NCI-H146 (cell line): ENCODE measurements around the gene NBPF6.
"Not testable (repeated sequence)": the region's sequence is repeated elsewhere in the genome, so short reads cannot be mapped to it uniquely, and the experiment has no call there.

Source experiments
- DNase-seq: peaks from one replicate; lab custom pipeline; 2025; lab: John Stamatoyannopoulos, UW

NBPF6 gene

GRCh38 chr1:108450043-108450442 is at the start of gene NBPF6:
Gene NBPF6, plus strand, starts transcription at chr1:108450343. Its CDS starts 259 bp downstream, at chr1:108450602.
- not testable (repeated sequence) for DNase-seq

DNA sequence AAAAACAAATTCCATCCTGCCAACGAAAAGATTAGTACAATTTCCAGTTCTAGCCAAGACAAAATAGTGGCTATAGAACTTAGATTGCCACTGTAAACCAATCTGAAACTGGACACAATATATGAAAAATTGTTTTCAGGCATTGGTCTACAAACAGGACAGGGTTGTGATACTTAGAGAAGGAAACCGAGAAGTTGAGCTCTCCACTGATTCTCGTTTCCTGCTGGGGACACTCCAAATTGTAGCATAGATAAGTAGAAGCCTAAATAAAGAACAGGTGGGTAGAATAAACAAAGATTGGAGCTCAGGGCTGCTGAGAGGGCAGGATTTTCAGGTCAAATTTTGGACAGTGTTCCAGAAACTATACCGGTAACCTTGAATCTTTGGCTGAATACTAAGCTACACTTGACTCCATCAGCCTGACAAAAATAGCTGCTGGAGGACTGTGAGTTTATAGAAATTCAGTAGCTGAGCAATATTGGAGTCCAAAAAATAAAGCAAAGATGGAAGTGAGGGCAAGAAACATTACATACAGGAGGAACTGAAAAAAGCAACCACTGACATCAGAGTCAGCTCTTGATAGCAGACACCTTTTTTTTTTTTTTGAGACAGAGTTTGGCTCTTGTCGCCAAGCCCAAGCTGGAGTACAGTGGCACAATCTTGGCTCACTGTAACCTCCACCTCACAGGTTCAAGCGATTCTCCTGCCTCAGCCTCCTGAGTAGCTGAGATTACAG is 38.9 kb upstream of the NBPF6 start:
- not testable (repeated sequence) for DNase-seq

GRCh38 chr1:108420129-108420528 is 30.0 kb upstream of the NBPF6 start:
- DNase-seq, result not testable (repeated sequence)

- DNase-seq, result not testable (repeated sequence)
These were observed 28.9 kb upstream of the NBPF6 start for GRCh38 chr1:108421061-108421916.

- DNase-seq, result not testable (repeated sequence)
These were observed 23.3 kb upstream of the NBPF6 start for GRCh38 chr1:108426877-108427276.

- not testable (repeated sequence) for DNase-seq
These were observed 18.1 kb upstream of the NBPF6 start for GRCh38 chr1:108432002-108432401.

DNA sequence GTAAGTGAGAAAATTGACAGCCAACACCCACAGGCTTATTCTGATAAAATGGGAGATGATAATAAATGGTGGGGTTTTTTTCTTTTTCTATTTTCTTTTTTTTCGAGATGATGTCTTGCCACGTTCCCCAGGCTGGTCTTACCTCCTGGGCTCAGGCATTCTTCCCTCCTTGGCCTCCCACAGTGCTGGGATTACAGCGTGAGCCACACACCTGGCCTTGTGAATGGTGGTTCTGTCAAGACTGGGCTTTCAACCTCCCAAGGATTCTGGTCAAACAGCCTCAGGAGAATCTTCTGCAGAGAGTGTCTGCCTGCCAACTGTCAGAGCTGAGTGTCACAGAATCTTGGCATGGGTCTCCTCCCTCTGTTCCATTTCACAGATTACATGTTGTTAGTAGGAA is 16.7 kb upstream of the NBPF6 start:
- not testable (repeated sequence) for DNase-seq

DNA sequence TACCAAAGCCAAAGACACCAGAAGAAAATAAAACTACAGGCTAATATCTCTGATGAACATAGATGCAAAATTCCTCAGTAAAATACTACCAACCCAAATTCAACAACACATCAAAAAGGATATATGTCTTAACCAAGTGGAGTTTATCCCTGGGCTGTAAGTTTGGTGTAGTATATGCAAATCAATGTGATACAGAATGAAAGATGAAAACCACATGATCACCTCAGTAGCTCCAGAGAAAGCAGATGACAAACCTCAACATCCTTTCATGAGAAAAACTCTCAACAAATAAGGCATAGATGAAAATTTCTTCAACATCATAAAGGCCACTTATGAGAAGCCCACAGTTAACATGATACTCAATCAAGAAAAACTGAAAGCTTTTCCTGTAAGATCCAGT is 11.6 kb upstream of the NBPF6 start:
- not testable (repeated sequence) for DNase-seq

DNA sequence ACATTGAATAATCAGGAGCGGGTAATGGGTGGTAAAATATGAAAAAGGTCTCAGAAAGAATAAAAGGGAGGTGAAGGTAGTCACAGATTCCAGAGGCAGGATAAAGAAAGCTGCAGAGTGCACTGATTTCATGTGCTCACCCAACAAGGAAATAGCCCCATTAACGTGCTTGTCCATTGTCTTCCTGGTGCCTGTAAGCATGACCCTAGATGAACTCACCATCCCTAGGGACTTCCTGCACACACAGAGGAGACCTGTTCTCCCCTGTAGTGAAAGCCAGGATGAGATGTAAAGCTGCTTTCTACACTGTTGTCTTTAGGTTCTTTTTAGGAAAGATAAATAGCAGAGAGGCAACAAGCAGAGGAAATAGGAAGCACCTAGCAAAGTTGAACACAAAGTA is 4.4 kb downstream of the NBPF6 start:
- DNase-seq, result not testable (repeated sequence)

DNA sequence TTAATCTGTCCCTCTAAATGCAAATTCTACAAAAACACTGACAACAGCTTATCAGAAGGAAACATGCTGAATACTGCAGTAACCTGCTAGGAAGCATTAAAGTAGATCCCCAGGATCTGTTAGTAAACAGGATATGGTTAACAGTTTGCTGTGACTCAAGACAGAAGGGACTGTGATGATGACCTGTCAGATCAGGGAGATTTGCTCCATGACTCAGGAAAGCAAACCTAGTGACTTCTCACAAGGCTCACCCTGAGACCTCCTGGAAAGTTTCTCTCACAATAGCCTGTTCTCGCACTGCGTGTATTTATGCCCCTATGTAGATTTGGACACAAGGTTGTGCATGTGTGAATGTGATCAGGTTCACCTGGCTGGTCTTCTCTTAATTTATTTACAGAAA is 8.5 kb downstream of the NBPF6 start:
- not testable (repeated sequence) for DNase-seq

- DNase-seq, result not testable (repeated sequence)
These were observed 11.6 kb downstream of the NBPF6 start for GRCh38 chr1:108461758-108462157.

GRCh38 chr1:108463962-108464361 is 13.8 kb downstream of the NBPF6 start:
- DNase-seq, result not testable (repeated sequence)

GRCh38 chr1:108466166-108466565 is 16.0 kb downstream of the NBPF6 start:
- DNase-seq, result not testable (repeated sequence)

DNA sequence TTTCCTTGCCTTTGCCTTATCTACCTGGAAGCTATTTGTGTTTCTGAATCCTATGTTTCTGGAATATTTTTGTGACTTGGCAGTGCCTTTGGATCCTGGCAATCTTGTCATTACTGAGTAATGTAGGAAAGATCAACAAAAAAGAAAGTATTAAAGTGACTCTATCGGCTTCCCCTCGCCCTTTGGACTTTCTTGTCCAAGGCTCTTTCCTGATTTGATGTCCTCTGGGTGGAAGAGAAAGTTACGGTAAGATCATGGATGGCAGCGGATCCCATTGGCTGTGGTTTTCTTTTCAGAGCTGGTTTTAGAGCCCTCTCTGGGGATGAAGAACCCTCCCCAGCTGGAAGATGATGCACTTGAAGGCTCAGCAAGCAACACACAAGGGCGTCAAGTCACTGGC is 17.0 kb downstream of the NBPF6 start:
- DNase-seq, result not testable (repeated sequence)

- not testable (repeated sequence) for DNase-seq
These were observed 20.6 kb downstream of the NBPF6 start for GRCh38 chr1:108470750-108471149.

- not testable (repeated sequence) for DNase-seq
These were observed 24.4 kb downstream of the NBPF6 start for GRCh38 chr1:108474516-108474915.

- DNase-seq, result no peak
These were observed 28.4 kb downstream of the NBPF6 start for GRCh38 chr1:108478429-108479015.

DNA sequence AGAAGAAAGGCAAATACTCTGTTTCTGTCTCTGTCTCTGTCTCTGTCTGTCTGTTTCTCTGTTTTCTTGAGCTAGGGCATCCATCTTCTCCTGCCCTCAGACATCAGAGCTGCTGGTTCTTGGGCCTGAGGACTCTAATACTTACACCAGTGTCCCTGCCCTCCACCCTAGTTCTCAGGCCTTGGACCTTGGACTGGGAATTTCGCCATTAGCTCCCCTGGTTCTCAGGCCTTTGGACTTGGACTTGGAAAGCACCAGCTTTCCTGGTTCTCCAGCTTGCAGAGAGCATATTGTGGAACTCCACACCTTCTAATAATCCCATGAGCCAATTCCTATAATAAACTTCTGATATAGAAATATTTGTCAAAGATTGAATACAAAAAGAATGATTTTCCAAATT is 32.6 kb downstream of the NBPF6 start:
- no peak for DNase-seq

DNA sequence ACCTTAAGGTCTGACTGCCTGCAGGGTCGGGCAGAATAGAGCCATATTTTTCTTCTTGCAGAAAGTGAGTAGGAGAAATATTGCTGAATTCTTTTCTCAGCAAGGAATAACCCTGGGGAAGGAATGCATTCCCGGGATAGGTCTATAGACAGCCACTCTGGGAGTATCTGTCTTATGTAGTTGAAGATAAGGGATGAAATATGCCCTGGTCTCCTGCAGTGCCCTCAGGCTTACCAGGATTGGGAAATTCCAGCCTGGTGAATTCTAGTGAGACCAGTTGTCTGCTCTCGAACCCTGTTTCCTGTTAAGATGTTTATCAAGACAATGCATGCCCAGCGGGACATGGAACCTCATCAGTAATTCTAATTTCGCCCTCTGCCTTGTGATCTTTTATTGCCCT is 35.8 kb downstream of the NBPF6 start:
- not testable (repeated sequence) for DNase-seq

DNA sequence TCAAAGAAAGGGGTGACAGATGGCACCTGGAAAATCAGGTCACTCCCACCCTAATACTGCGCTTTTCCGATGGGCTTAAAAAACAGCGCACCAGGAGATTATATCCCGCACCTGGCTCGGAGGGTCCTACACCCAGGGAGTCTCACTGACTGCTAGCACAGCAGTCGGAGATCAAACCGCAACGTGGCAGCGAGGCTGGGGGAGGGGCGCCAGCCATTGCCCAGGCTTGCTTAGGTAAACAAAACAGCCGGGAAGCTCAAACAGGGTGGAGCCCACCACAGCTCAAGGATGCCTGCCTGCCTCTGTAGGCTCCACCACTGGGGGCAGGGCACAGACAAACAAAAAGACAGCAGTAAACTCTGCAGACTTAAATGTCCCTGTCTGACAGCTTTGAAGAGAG is 36.6 kb downstream of the NBPF6 start:
- not testable (repeated sequence) for DNase-seq

DNA sequence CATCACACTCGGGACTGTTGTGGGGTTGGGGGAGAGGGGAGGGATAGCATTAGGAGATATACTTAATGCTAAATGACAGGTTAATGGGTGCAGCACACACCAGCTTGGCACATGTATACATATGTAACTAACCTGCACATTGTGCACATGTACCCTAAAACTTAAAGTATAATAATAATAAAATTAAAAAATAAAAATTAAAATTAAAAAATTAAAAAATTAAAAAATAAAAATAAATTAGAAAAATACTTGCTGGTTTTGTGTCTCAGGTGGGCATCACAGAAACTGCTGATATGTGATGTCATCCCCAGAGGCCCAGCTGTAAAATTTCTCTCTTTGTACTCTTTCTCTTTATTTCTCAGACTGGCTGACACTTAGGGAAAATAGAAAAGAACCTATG is 44.9 kb downstream of the NBPF6 start:
- not testable (repeated sequence) for DNase-seq

DNA sequence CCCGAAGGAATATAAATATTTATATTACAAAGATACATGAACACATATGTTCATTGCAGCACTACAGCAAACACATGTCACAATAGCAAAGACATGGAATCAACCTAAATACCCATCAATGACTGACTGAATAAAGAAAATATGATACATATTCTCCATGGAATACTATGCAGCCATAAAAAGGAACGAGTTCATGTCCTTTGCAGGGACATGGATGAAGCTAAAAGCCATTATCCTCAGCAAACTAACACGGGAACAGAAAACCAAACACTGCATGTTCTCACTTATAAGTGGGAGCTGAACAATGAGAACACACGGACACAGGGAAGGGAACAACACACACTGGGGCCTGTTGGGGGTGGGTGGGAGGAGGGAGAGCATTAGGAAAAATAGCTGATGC is 46.7 kb downstream of the NBPF6 start:
- DNase-seq, result not testable (repeated sequence)

- no peak for DNase-seq
These were observed 52.0 kb downstream of the NBPF6 start for GRCh38 chr1:108502138-108502537.
